DND-41 (cell line): Measurements from ENCODE around the gene SCUBE1.
A peak's percentile ranks its signal among the peaks of the same experiment; 100 is the strongest.

Experiments used
- ATAC-seq: fragments of 200-7000 bp; cut with Tn5 transposase; 3 replicates; pipeline ENCODE4 v1.9.1; 2021; ENCODE audit warnings: low read depth; ENCODE audit not compliant: insufficient read depth
- DNase-seq: peaks from one replicate; pipeline ENCODE4 v3.0.0-alpha.2; 2020
- H2AFZ ChIP-seq: 2 replicates; pipeline ENCODE4 v1.6.0; 2012; ENCODE audit warnings: low read depth, low read length
- H3K27ac ChIP-seq: 2 replicates; pipeline ENCODE4 v1.5.1; 2012; ENCODE audit warnings: low read length, inconsistent platforms
- H3K27me3 ChIP-seq: fragments of 200-600 bp; sonication (generic); 2 replicates; pipeline ENCODE4 v1.6.0; 2012; ENCODE audit warnings: low read length, mild to moderate bottlenecking, inconsistent platforms; ENCODE audit not compliant: insufficient read depth, poor library complexity
- H3K36me3 ChIP-seq: 2 replicates; pipeline ENCODE4 v1.5.1; 2012; ENCODE audit warnings: low read length, inconsistent platforms; ENCODE audit not compliant: insufficient read depth
- H3K4me1 ChIP-seq: 2 replicates; pipeline ENCODE4 v1.5.1; 2012; ENCODE audit warnings: mild to moderate bottlenecking, low read length; ENCODE audit not compliant: insufficient read depth
- H3K4me2 ChIP-seq: 2 replicates; pipeline ENCODE4 v1.6.0; 2012; ENCODE audit warnings: mild to moderate bottlenecking, moderate library complexity, low read length, inconsistent platforms; ENCODE audit not compliant: insufficient read depth
- H3K4me3 ChIP-seq, 2 experiments: fragments of 200-600 bp in 1 of 2; shearing (Covaris generic) in 1 of 2; 2 replicates each; pipeline ENCODE4 v1.5.1; 2012 to 2016; ENCODE audit warnings: inconsistent platforms in 2 of 2, low read length in 2 of 2, mild to moderate bottlenecking in 2 of 2, low read depth in 1 of 2, moderate library complexity in 1 of 2
- H3K79me2 ChIP-seq: 2 replicates; pipeline ENCODE4 v1.6.0; 2012; ENCODE audit warnings: low read length, inconsistent platforms; ENCODE audit not compliant: insufficient read depth
- H3K9ac ChIP-seq: 2 replicates; pipeline ENCODE4 v1.6.0; 2012; ENCODE audit warnings: low read depth, mild to moderate bottlenecking, inconsistent platforms, low read length, moderate library complexity
- H3K9me3 ChIP-seq: 2 replicates; pipeline ENCODE4 v1.5.1; 2012; ENCODE audit warnings: low read length, moderate library complexity, mild to moderate bottlenecking, inconsistent platforms; ENCODE audit not compliant: insufficient read depth, severe bottlenecking
- H4K20me1 ChIP-seq: 2 replicates; pipeline ENCODE4 v1.6.0; 2012; ENCODE audit warnings: low read length; ENCODE audit not compliant: insufficient read depth
- CTCF ChIP-seq: IDR thresholded peaks from 2 replicates; pipeline ENCODE4 v1.5.1; 2012; ENCODE audit warnings: borderline replicate concordance, low read length, moderate library complexity, mild to moderate bottlenecking; ENCODE audit not compliant: poor library complexity, severe bottlenecking; ENCODE audit errors: extremely low read depth
- EZH2 ChIP-seq: IDR thresholded peaks from 3 replicates; pipeline ENCODE4 v1.6.1; 2012; ENCODE audit warnings: borderline replicate concordance, low read depth, mild to moderate bottlenecking, moderate library complexity, low read length, inconsistent platforms; ENCODE audit not compliant: severe bottlenecking

Gene SCUBE1

GRCh38 chr22:43167001-43167589, 176.1 kb downstream of the SCUBE1 start:
- Histone ChIP-seq H3K36me3 (peaks cover 45% of the 10 kb centered on the region), H2AFZ (no peak overlapping the region), H3K4me1 (no peaks in the 10 kb centered on the region), H3K4me2 (no peak overlapping the region), H3K9me3 (no peaks in the 10 kb centered on the region), H3K27me3 (no peaks in the 10 kb centered on the region), H3K27ac (no peak overlapping the region), H3K4me3 (no peak overlapping the region), H4K20me1 (peaks cover 10% of the 10 kb centered on the region; the same call in 1 of the 2 replicates), H3K9ac (no peak overlapping the region), H3K79me2 (no peaks in the 10 kb centered on the region)
- no peak for DNase-seq
- TF ChIP-seq CTCF (no peak), EZH2 (no peak)
- no peak for ATAC-seq

- H3K9ac ChIP-seq = no peak overlapping the region
- peaks cover 38% of the 10 kb centered on the region for H3K36me3 ChIP-seq
- H4K20me1 ChIP-seq = peaks cover 10% of the 10 kb centered on the region; the same call in 1 of the 2 replicates
- TF ChIP-seq CTCF (no peak), EZH2 (no peak)
- no peak for ATAC-seq
- H3K4me3 ChIP-seq = no peak overlapping the region
- H3K27me3 ChIP-seq = no peaks in the 10 kb centered on the region
- no peaks in the 10 kb centered on the region for H3K79me2 ChIP-seq
- H3K27ac ChIP-seq = no peak overlapping the region
- H2AFZ ChIP-seq = no peak overlapping the region
- H3K9me3 ChIP-seq = no peaks in the 10 kb centered on the region
- no peak for DNase-seq
- no peak overlapping the region for H3K4me2 ChIP-seq
- H3K4me1 ChIP-seq = no peaks in the 10 kb centered on the region
Observed at GRCh38 chr22:43166132-43166930, 176.8 kb downstream of the SCUBE1 start.

DNA sequence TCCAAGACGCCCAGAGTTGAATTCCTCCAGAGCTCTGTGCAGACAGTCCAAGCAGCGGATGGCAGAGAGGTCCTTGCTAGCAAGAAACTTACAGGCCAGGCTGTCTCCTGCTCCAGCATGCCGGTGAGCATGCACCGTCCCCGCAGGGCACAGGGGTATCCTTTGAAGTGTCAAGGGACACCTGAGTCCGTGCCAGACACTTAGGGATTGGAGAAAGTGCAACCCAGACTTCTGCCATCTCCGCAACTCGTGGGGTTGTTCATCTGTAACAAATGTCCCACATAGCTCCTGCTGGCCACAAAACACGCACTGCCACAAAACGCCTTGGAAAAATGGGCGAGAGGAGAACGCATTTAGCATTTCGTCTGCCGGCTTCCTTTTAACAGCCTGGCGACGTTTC, 178.5 kb downstream of the SCUBE1 start:
- no peak overlapping the region for H3K27ac ChIP-seq
- ATAC-seq = peak; percentile 16; the same call in 1 of the 3 replicates
- H3K4me3 ChIP-seq = no peak overlapping the region
- H2AFZ ChIP-seq = no peak overlapping the region
- H3K36me3 ChIP-seq = peaks cover 22% of the 10 kb centered on the region
- peaks cover 10% of the 10 kb centered on the region; the same call in 1 of the 2 replicates for H4K20me1 ChIP-seq
- no peaks in the 10 kb centered on the region for H3K9me3 ChIP-seq
- no peak for TF ChIP-seq EZH2
- no peak for TF ChIP-seq CTCF
- H3K79me2 ChIP-seq = no peaks in the 10 kb centered on the region
- no peak overlapping the region for H3K4me2 ChIP-seq
- H3K27me3 ChIP-seq = no peaks in the 10 kb centered on the region
- no peak overlapping the region for H3K9ac ChIP-seq
- DNase-seq = no peak
- no peaks in the 10 kb centered on the region for H3K4me1 ChIP-seq
